Kidney epithelial cell (primary cell): ENCODE data around the gene ABCG1. TPM values are rescaled to one million over a fixed set of nuclear protein-coding genes. Genes with fewer than 3 reads are reported as not detected.

Source experiments
- DNase-seq: peaks from one replicate; pipeline ENCODE4 v3.0.0-alpha.2; 2010; ENCODE audit warnings: low read depth
- H3K27me3 ChIP-seq: 2 replicates; pipeline ENCODE4 v1.6.0; 2011; ENCODE audit warnings: low read length; ENCODE audit not compliant: control insufficient read depth, insufficient read depth
- H3K36me3 ChIP-seq: 2 replicates; pipeline ENCODE4 v1.5.1; 2011; ENCODE audit warnings: low read length; ENCODE audit not compliant: control insufficient read depth, insufficient read depth
- H3K4me3 ChIP-seq: 2 replicates; pipeline ENCODE4 v1.5.1; 2011; ENCODE audit warnings: low read depth, mild to moderate bottlenecking, control low read depth, low read length
- total RNA-seq: library from RNA; depleted of rRNA; stranded (reverse); fragments of >200 nt; gene quantifications from 2 replicates; pipeline ENCODE4 v1.2.3, GENCODE V29; 2015
- TF ChIP-seq, protein P1 (sequence below): IDR thresholded peaks from 2 replicates; pipeline ENCODE4 v1.5.1; 2011; ENCODE audit warnings: mild to moderate bottlenecking, moderate library complexity, low read length, control low read depth, inconsistent platforms; ENCODE audit not compliant: insufficient read depth, poor library complexity, severe bottlenecking

Gene ABCG1
- total RNA-seq, 1 donor from 2014 or later: 3.6 TPM

DNA sequence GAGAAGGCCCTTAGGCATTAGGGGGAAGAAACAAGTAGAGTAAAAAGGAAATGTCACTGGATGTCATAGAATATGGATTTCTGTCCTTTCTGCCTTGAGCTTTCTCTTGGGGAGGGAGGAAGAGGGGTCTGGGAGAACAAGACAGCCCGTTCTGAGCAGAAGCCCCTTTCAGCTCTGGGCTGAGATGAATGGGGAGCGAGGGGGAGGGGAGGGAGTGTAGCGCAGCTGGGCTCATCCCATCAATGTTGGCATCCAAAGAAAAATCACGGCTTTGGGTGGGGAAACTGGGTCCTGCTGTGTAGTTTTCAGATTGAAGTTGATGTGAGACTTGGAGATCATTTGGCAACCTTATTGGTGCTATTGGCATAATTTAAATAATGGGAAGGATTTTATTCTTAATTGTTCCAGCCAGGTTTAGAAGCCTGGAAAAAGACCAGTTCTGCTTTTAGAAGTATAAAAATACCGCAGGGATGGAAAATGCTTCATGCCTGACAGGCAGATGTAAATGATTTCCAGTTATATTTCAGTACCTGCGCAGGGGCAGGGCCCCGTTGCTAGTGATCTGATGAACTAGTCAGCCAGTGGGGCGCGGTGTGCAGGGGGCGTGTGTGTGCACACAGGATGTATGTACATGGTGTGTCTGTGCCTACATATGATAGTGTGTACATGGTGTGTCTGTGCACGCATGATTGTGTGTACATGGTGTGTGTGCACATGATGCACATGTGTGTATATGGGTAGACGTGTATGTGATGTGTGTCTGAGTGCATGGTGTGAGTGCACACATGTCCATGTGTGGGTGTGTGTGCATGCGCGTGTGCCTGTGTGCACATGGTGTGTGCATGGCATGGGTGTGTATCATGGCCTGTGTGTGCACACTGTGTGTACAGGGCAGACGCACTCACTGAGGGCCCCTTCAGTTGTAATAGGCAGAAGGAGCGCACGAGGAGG is 36.0 kb downstream of the ABCG1 start:
- Histone ChIP-seq H3K4me3 (no peak overlapping the region), H3K36me3 (no peaks in the 10 kb centered on the region), H3K27me3 (peaks cover 13% of the 10 kb centered on the region)
- DNase-seq: no peak
- TF ChIP-seq, protein P1, sequence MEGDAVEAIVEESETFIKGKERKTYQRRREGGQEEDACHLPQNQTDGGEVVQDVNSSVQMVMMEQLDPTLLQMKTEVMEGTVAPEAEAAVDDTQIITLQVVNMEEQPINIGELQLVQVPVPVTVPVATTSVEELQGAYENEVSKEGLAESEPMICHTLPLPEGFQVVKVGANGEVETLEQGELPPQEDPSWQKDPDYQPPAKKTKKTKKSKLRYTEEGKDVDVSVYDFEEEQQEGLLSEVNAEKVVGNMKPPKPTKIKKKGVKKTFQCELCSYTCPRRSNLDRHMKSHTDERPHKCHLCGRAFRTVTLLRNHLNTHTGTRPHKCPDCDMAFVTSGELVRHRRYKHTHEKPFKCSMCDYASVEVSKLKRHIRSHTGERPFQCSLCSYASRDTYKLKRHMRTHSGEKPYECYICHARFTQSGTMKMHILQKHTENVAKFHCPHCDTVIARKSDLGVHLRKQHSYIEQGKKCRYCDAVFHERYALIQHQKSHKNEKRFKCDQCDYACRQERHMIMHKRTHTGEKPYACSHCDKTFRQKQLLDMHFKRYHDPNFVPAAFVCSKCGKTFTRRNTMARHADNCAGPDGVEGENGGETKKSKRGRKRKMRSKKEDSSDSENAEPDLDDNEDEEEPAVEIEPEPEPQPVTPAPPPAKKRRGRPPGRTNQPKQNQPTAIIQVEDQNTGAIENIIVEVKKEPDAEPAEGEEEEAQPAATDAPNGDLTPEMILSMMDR: no peak

- H3K27me3 ChIP-seq: peaks cover 15% of the 10 kb centered on the region
- H3K4me3 ChIP-seq: no peak overlapping the region
- TF ChIP-seq, protein P1: no peak
- H3K36me3 ChIP-seq: no peaks in the 10 kb centered on the region
- no peak for DNase-seq
These were observed 36.9 kb downstream of the ABCG1 start for GRCh38 chr21:42255825-42256224.

- H3K36me3 ChIP-seq: no peaks in the 10 kb centered on the region
- no peak for DNase-seq
- H3K4me3 ChIP-seq: no peak overlapping the region
- TF ChIP-seq, protein P1: no peak
- peaks cover 17% of the 10 kb centered on the region for H3K27me3 ChIP-seq
These were observed 37.4 kb downstream of the ABCG1 start for GRCh38 chr21:42256316-42256715.

- H3K36me3 ChIP-seq: no peaks in the 10 kb centered on the region
- no peak for DNase-seq
- no peak overlapping the region for H3K4me3 ChIP-seq
- TF ChIP-seq, protein P1: no peak
- H3K27me3 ChIP-seq: peaks cover 16% of the 10 kb centered on the region
These were observed 38.3 kb downstream of the ABCG1 start for GRCh38 chr21:42257091-42257765.

GRCh38 chr21:42258150-42258884 is 39.4 kb downstream of the ABCG1 start:
- Histone ChIP-seq H3K4me3 (no peak overlapping the region), H3K36me3 (no peaks in the 10 kb centered on the region), H3K27me3 (peaks cover 17% of the 10 kb centered on the region)
- TF ChIP-seq, protein P1: peak; percentile 84
- DNase-seq: no peak
